GM21367 (cell line): ENCODE data around the gene HES1.
"Not testable (repeated sequence)": the region's sequence is repeated elsewhere in the genome, so short reads cannot be mapped to it uniquely, and the experiment has no call there.

Experiments
- ATAC-seq: cut with Tn5 transposase; IDR thresholded peaks from one replicate; pipeline ENCODE4 v1.9.1; 2021; ENCODE audit not compliant: unreplicated experiment

Gene HES1

GRCh38 chr3:194124193-194124592 lies 11.8 kb upstream of the HES1 start:
- ATAC-seq, result no peak

- no peak for ATAC-seq
Observed at GRCh38 chr3:194125442-194125841, 10.5 kb upstream of the HES1 start.

GRCh38 chr3:194126790-194127189 lies 9.2 kb upstream of the HES1 start:
- no peak for ATAC-seq

GRCh38 chr3:194128202-194128918 lies 7.6 kb upstream of the HES1 start:
- ATAC-seq, result no peak

- ATAC-seq, result not testable (repeated sequence)
Observed at GRCh38 chr3:194128919-194129295, 7.0 kb upstream of the HES1 start.

GRCh38 chr3:194129581-194130133 lies 6.3 kb upstream of the HES1 start:
- no peak for ATAC-seq

GRCh38 chr3:194130188-194130587 lies 5.8 kb upstream of the HES1 start:
- ATAC-seq, result no peak

- ATAC-seq, result peak; percentile 50
Observed at GRCh38 chr3:194130807-194131589, 5.0 kb upstream of the HES1 start.

GRCh38 chr3:194132465-194133286 lies 3.3 kb upstream of the HES1 start:
- ATAC-seq, result no peak

GRCh38 chr3:194133661-194134230 lies 2.2 kb upstream of the HES1 start:
- no peak for ATAC-seq

- peak; percentile 10 for ATAC-seq
Observed at GRCh38 chr3:194134231-194134756, 1.7 kb upstream of the HES1 start.

GRCh38 chr3:194134757-194135515 lies 1.0 kb upstream of the HES1 start:
- ATAC-seq, result peak; percentile 21

GRCh38 chr3:194135516-194135805 lies 487 bp upstream of the HES1 start:
- ATAC-seq, result no peak

GRCh38 chr3:194136519-194137007 lies 615 bp downstream of the HES1 start:
- no peak for ATAC-seq

- ATAC-seq, result no peak
Observed at GRCh38 chr3:194137008-194137505, 1.1 kb downstream of the HES1 start.

- ATAC-seq, result peak; percentile 33
Observed at GRCh38 chr3:194137506-194138474, 1.8 kb downstream of the HES1 start.

GRCh38 chr3:194138732-194139070 lies 2.8 kb downstream of the HES1 start:
- no peak for ATAC-seq

- ATAC-seq, result no peak
Observed at GRCh38 chr3:194139071-194139813, 3.3 kb downstream of the HES1 start.
